HFF-Myc (cell line): ENCODE measurements around the gene ELN.

Experiments
- DNase-seq: peaks from one replicate; pipeline ENCODE4 v3.0.0-alpha.2; 2011; ENCODE audit warnings: low read depth; ENCODE audit errors: extremely low read depth
- H3K4me3 ChIP-seq: replicated peaks from 2 replicates; pipeline ENCODE4 v1.5.1; 2011; ENCODE audit warnings: low read depth, mild to moderate bottlenecking, control low read depth, low read length
- CTCF ChIP-seq: IDR thresholded peaks from 2 replicates; pipeline ENCODE4 v1.5.1; 2012; ENCODE audit warnings: mild to moderate bottlenecking, low read depth, low read length, control low read depth; ENCODE audit errors: missing control alignments

The ELN gene

GRCh38 chr7:74064696-74065095, 36.7 kb downstream of the ELN start:
- DNase-seq = no peak
- no peak overlapping the region for H3K4me3 ChIP-seq
- no peak for TF ChIP-seq CTCF

GRCh38 chr7:74066626-74067025, 38.7 kb downstream of the ELN start:
- H3K4me3 ChIP-seq = no peak overlapping the region
- no peak for TF ChIP-seq CTCF
- no peak for DNase-seq

GRCh38 chr7:74068378-74069085, 40.6 kb downstream of the ELN start:
- no peak for DNase-seq
- no peak overlapping the region for H3K4me3 ChIP-seq
- no peak for TF ChIP-seq CTCF

- TF ChIP-seq CTCF = no peak
- H3K4me3 ChIP-seq = no peak overlapping the region
- no peak for DNase-seq
These were observed 41.1 kb downstream of the ELN start for GRCh38 chr7:74069086-74069541.

- no peak for DNase-seq
- TF ChIP-seq CTCF = no peak
- no peak overlapping the region for H3K4me3 ChIP-seq
These were observed 42.0 kb downstream of the ELN start for GRCh38 chr7:74069790-74070618.

GRCh38 chr7:74070619-74070921, 42.6 kb downstream of the ELN start:
- TF ChIP-seq CTCF = no peak
- H3K4me3 ChIP-seq = no peak overlapping the region
- DNase-seq = no peak
